Smooth muscle cell (in vitro differentiated cells): Measurements from ENCODE around the gene COL4A2. TPM values are rescaled to one million over a fixed set of nuclear protein-coding genes. Genes with fewer than 3 reads are reported as not detected.

Experiments
- DNase-seq: peaks from one replicate; lab custom pipeline; 2025; ENCODE audit not compliant: unreplicated experiment; lab: John Stamatoyannopoulos, UW
- H2AFZ ChIP-seq: fragments of 200-600 bp; sonication (generic); 2 replicates; pipeline ENCODE4 v1.6.0; 2016; ENCODE audit warnings: antibody characterized with exemption, low read depth, mild to moderate bottlenecking
- H3F3A ChIP-seq: fragments of 200-600 bp; sonication (generic); 2 replicates; pipeline ENCODE4 v1.6.0; 2017; ENCODE audit warnings: antibody characterized with exemption, low read depth
- H3K27ac ChIP-seq: fragments of 200-600 bp; sonication (generic); 2 replicates; pipeline ENCODE4 v1.5.1; 2016; ENCODE audit warnings: low read depth, mild to moderate bottlenecking
- H3K27me3 ChIP-seq: fragments of 200-600 bp; sonication (generic); 2 replicates; pipeline ENCODE4 v1.6.1; 2016; ENCODE audit warnings: low read depth, mild to moderate bottlenecking
- H3K36me3 ChIP-seq: fragments of 200-600 bp; sonication (generic); 2 replicates; pipeline ENCODE4 v1.5.1; 2016; ENCODE audit warnings: low read depth
- H3K4me1 ChIP-seq: fragments of 200-600 bp; sonication (generic); 2 replicates; pipeline ENCODE4 v1.5.1; 2016; ENCODE audit warnings: low read depth
- H3K4me2 ChIP-seq: fragments of 200-600 bp; sonication (generic); 2 replicates; pipeline ENCODE4 v1.6.0; 2016; ENCODE audit warnings: mild to moderate bottlenecking
- H3K4me3 ChIP-seq: fragments of 200-600 bp; sonication (generic); 2 replicates; pipeline ENCODE4 v1.5.1; 2016; ENCODE audit warnings: mild to moderate bottlenecking
- H3K79me2 ChIP-seq: fragments of 200-600 bp; sonication (generic); 2 replicates; pipeline ENCODE4 v1.6.0; 2016; ENCODE audit warnings: low read depth, mild to moderate bottlenecking
- H3K9ac ChIP-seq: fragments of 200-600 bp; sonication (generic); 2 replicates; pipeline ENCODE4 v1.6.0; 2016; ENCODE audit warnings: low read depth
- H3K9me3 ChIP-seq: fragments of 200-600 bp; sonication (generic); replicated peaks from 2 replicates; pipeline ENCODE4 v1.5.1; 2016; ENCODE audit warnings: low read depth
- H4K20me1 ChIP-seq: fragments of 200-600 bp; sonication (generic); 2 replicates; pipeline ENCODE4 v1.6.0; 2016; ENCODE audit warnings: low read depth
- CTCF ChIP-seq: fragments of 200-600 bp; sonication (generic); IDR thresholded peaks from 2 replicates; pipeline ENCODE4 v1.5.1; 2017; ENCODE audit warnings: borderline replicate concordance, mild to moderate bottlenecking, antibody characterized with exemption; ENCODE audit not compliant: insufficient read depth, poor library complexity, severe bottlenecking
- WGBS: methylation state at CpG from one replicate; pipeline ENCODE4 v1.1.7; 2016; ENCODE audit warnings: low lambda C conversion rate; 5-methylcytosine and 5-hydroxymethylcytosine counted together
- polyA plus RNA-seq: library from polyadenylated mRNA; unstranded; fragments of >200 nt; fragmentation: Nextera tagmentation; extraction: Ambion mirVana; gene quantifications from 2 replicates; pipeline ENCODE4 v1.2.1, GENCODE V29; 2016
- total RNA-seq: library from RNA; depleted of rRNA; stranded (reverse); fragments of >200 nt; gene quantifications from 2 replicates; pipeline ENCODE4 v1.2.3, GENCODE V29; 2014

Gene COL4A2
- total and polyA plus RNA-seq, 2 experiments from 2014 or later = 1,456 to 2,786 TPM

GRCh38 chr13:110400786-110401533 lies 93.9 kb downstream of the COL4A2 start:
- DNase-seq = no peak
- Histone ChIP-seq H3K36me3 (no peaks in the 10 kb centered on the region), H3K9me3 (no peaks in the 10 kb centered on the region), H3K4me2 (peak overlapping the region; percentile 52), H3K27ac (peak overlapping the region; percentile 100), H3K9ac (peak overlapping the region; percentile 37), H3K4me3 (no peak overlapping the region), H3K79me2 (peaks cover 57% of the 10 kb centered on the region), H2AFZ (no peak overlapping the region), H3K4me1 (peaks cover 37% of the 10 kb centered on the region), H3F3A (peaks cover 71% of the 10 kb centered on the region), H3K27me3 (no peaks in the 10 kb centered on the region), H4K20me1 (no peaks in the 10 kb centered on the region)
- TF ChIP-seq CTCF = no peak
- 27% methylated on average over 3 of the region's 3 CpGs for whole genome bisulfite sequencing

GRCh38 chr13:110402299-110403069 lies 95.4 kb downstream of the COL4A2 start:
- Histone ChIP-seq H3K9ac (peak overlapping the region; percentile 60), H3K4me1 (peaks cover 42% of the 10 kb centered on the region), H3K4me3 (no peak overlapping the region), H3K27me3 (no peaks in the 10 kb centered on the region), H3K27ac (peak overlapping the region; percentile 100), H3K9me3 (no peaks in the 10 kb centered on the region), H3K36me3 (no peaks in the 10 kb centered on the region), H3F3A (peaks cover 78% of the 10 kb centered on the region), H4K20me1 (no peaks in the 10 kb centered on the region), H2AFZ (no peak overlapping the region), H3K79me2 (peaks cover 57% of the 10 kb centered on the region), H3K4me2 (peak overlapping the region; percentile 65)
- DNase-seq = no peak
- no peak for TF ChIP-seq CTCF
- WGBS = 95% methylated on average over 9 of the region's 9 CpGs

- Histone ChIP-seq H3K4me3 (no peak overlapping the region), H3F3A (peaks cover 75% of the 10 kb centered on the region), H4K20me1 (no peaks in the 10 kb centered on the region), H3K27ac (peak overlapping the region; percentile 100), H3K4me2 (peak overlapping the region; percentile 65), H2AFZ (no peak overlapping the region), H3K9ac (peak overlapping the region; percentile 60), H3K79me2 (peaks cover 51% of the 10 kb centered on the region), H3K9me3 (no peaks in the 10 kb centered on the region), H3K36me3 (no peaks in the 10 kb centered on the region), H3K27me3 (no peaks in the 10 kb centered on the region), H3K4me1 (peaks cover 34% of the 10 kb centered on the region)
- WGBS = 47% methylated on average over 1 of the region's 1 CpG
- no peak for DNase-seq
- TF ChIP-seq CTCF = no peak
Observed at GRCh38 chr13:110403315-110403714, 96.2 kb downstream of the COL4A2 start.
